HCT116 (cell line): ENCODE results near the gene GP1BB. TPM values are rescaled to one million over a fixed set of nuclear protein-coding genes. Genes with fewer than 3 reads are reported as not detected.

Experiments used
- ATAC-seq: fragments of 200-7000 bp; cut with Tn5 transposase; 2 replicates; pipeline ENCODE4 v1.9.1; 2020; ENCODE audit warnings: mild to moderate bottlenecking, moderate library complexity
- BruUV-seq: library from RNA; stranded (reverse); fragments of 400-500 nt; replicated peaks from 2 replicates; lab custom pipeline; 2021; lab: Mats Ljungman, UMichigan
- CTCF ChIA-PET: fragments of 300-600 bp; sonication (Branson Sonifier 250); formaldehyde crosslinking; loops from one replicate; lab custom pipeline; 2021; ENCODE audit warnings: antibody characterized with exemption; lab: Charles Lee
- POLR2A ChIA-PET: fragments of 300-600, 350-600 bp; sonication (Branson Sonifier 250); formaldehyde crosslinking; loops from one replicate; lab custom pipeline; 2021; ENCODE audit warnings: antibody characterized with exemption; lab: Charles Lee
- RAD21 ChIA-PET, 2 experiments: fragments of 300-600 bp; sonication (Branson Sonifier 250); formaldehyde crosslinking; loops; one replicate each; lab custom pipeline; 2023; ENCODE audit warnings: low total read pairs in 2 of 2; ENCODE audit not compliant: uncharacterized antibody in 2 of 2, unreplicated experiment in 2 of 2, low non-redundant PET in 1 of 2; lab: Charles Lee
- DNase-seq: peaks from one replicate; pipeline ENCODE4 v3.0.0-alpha.2; 2010; ENCODE audit warnings: low read depth, low spot score
- H2AFZ ChIP-seq: fragments of 200-600 bp; shearing (Covaris generic), sonication (generic); 2 replicates; pipeline ENCODE4 v1.6.1; 2017; ENCODE audit warnings: low read depth, mixed run types, mixed read lengths, antibody characterized with exemption, low read length; ENCODE audit not compliant: poor library complexity, severe bottlenecking
- H3K27ac ChIP-seq: 2 replicates; pipeline ENCODE4 v1.5.1; 2012; ENCODE audit warnings: low read depth, low read length
- H3K27me3 ChIP-seq: fragments of 200-600 bp; sonication (generic); 2 replicates; pipeline ENCODE4 v1.6.1; 2016; ENCODE audit warnings: mixed run types, low read length, mixed read lengths; ENCODE audit not compliant: insufficient read depth
- H3K36me3 ChIP-seq, 2 experiments: fragments of 200-500 bp in 1 of 2; fragments of 200-600 bp in 1 of 2; sonication (Bioruptor generic) in 1 of 2; sonication (generic) in 1 of 2; 2 replicates each; pipeline versions ENCODE4 v1.5.1 to v1.6.1; 2014 to 2016; ENCODE audit warnings: low read length in 2 of 2, inconsistent platforms in 1 of 2, mixed read lengths in 1 of 2, mixed run types in 1 of 2; ENCODE audit not compliant: insufficient read depth in 2 of 2, control insufficient read depth in 1 of 2
- H3K4me1 ChIP-seq, 2 experiments: fragments of 200-600 bp in 1 of 2; sonication (generic) in 1 of 2; 2 replicates each; pipeline versions ENCODE4 v1.5.1 to v1.6.1; 2012 to 2017; ENCODE audit warnings: low read length in 2 of 2, inconsistent platforms in 1 of 2, mild to moderate bottlenecking in 1 of 2, mixed read lengths in 1 of 2, mixed run types in 1 of 2, moderate library complexity in 1 of 2; ENCODE audit not compliant: insufficient read depth in 2 of 2, control insufficient read depth in 1 of 2
- H3K4me2 ChIP-seq: fragments of 200-600 bp; sonication (generic); 2 replicates; pipeline ENCODE4 v1.6.1; 2017; ENCODE audit warnings: mixed run types, low read length, mixed read lengths
- H3K4me3 ChIP-seq, 2 experiments: fragments of 200-600 bp in 1 of 2; sonication (generic) in 1 of 2; replicated peaks in 1 of 2; 2 replicates each; pipeline ENCODE4 v1.5.1; 2011 to 2016; ENCODE audit warnings: low read length in 2 of 2, control low read depth in 1 of 2, low read depth in 1 of 2, mild to moderate bottlenecking in 1 of 2, mixed read lengths in 1 of 2, mixed run types in 1 of 2
- H3K79me2 ChIP-seq: fragments of 200-600 bp; sonication (generic); 2 replicates; pipeline ENCODE4 v1.6.1; 2017; ENCODE audit warnings: mild to moderate bottlenecking, mixed run types, low read length, moderate library complexity, mixed read lengths; ENCODE audit not compliant: insufficient read depth
- H3K9ac ChIP-seq: fragments of 200-600 bp; sonication (generic); 2 replicates; pipeline ENCODE4 v1.6.1; 2016; ENCODE audit warnings: low read length, mixed read lengths
- H3K9me2 ChIP-seq: fragments of 200-600 bp; sonication (generic), shearing (Covaris generic); 2 replicates; pipeline ENCODE4 v1.6.1; 2017; ENCODE audit warnings: mixed run types, mild to moderate bottlenecking, moderate library complexity; ENCODE audit not compliant: insufficient read depth
- H3K9me3 ChIP-seq, 2 experiments: fragments of 200-500 bp in 1 of 2; fragments of 200-600 bp in 1 of 2; sonication (Bioruptor generic) in 1 of 2; sonication (generic) in 1 of 2; 2 replicates each; pipeline ENCODE4 v1.6.1; 2014 to 2017; ENCODE audit warnings: low read length in 2 of 2, mixed read lengths in 2 of 2, inconsistent platforms in 1 of 2, low read depth in 1 of 2, mild to moderate bottlenecking in 1 of 2, mixed run types in 1 of 2, moderate library complexity in 1 of 2; ENCODE audit not compliant: control insufficient read depth in 1 of 2, insufficient read depth in 1 of 2
- H4K20me1 ChIP-seq: fragments of 200-600 bp; sonication (generic), shearing (Covaris generic); 2 replicates; pipeline ENCODE4 v1.6.1; 2017; ENCODE audit warnings: mixed run types, mild to moderate bottlenecking, moderate library complexity; ENCODE audit not compliant: insufficient read depth
- CBX3 ChIP-seq: IDR thresholded peaks from 2 replicates; pipeline ENCODE4 v1.6.1; 2012; ENCODE audit warnings: low read depth
- CEBPB ChIP-seq: IDR thresholded peaks from 2 replicates; pipeline ENCODE4 v1.6.1; 2012; ENCODE audit warnings: low read depth
- EGR1 ChIP-seq: IDR thresholded peaks from 2 replicates; pipeline ENCODE4 v1.6.1; 2012; ENCODE audit warnings: low read depth
- ELF1 ChIP-seq: IDR thresholded peaks from 2 replicates; pipeline ENCODE4 v1.6.1; 2012; ENCODE audit warnings: low read depth, borderline replicate concordance
- EZH2 ChIP-seq: fragments of 200-600 bp; sonication (generic); IDR thresholded peaks from 2 replicates; pipeline ENCODE4 v1.6.1; 2017; ENCODE audit warnings: antibody characterized with exemption, mixed run types
- EZH2phosphoT487 ChIP-seq: fragments of 200-600 bp; IDR thresholded peaks from 2 replicates; pipeline ENCODE4 v1.6.1; 2018; ENCODE audit warnings: antibody characterized with exemption, borderline replicate concordance
- FOSL1 ChIP-seq: IDR thresholded peaks from 2 replicates; pipeline ENCODE4 v1.6.1; 2012; ENCODE audit warnings: low read depth
- JUND ChIP-seq: IDR thresholded peaks from 2 replicates; pipeline ENCODE4 v1.6.1; 2012
- POLR2A ChIP-seq: IDR thresholded peaks from 2 replicates; pipeline ENCODE4 v1.7.0; 2011; ENCODE audit warnings: borderline replicate concordance; ENCODE audit not compliant: insufficient read depth, insufficient read length; ENCODE audit errors: extremely low read depth
- POLR2AphosphoS5 ChIP-seq: IDR thresholded peaks from 2 replicates; pipeline ENCODE4 v1.6.1; 2011; ENCODE audit warnings: mild to moderate bottlenecking, low read depth, low read length, moderate library complexity
- RAD21 ChIP-seq: IDR thresholded peaks from 2 replicates; pipeline ENCODE4 v1.6.1; 2012; ENCODE audit warnings: low read depth, mild to moderate bottlenecking
- SIN3A ChIP-seq: IDR thresholded peaks from 2 replicates; pipeline ENCODE4 v1.6.1; 2012; ENCODE audit warnings: low read depth
- SP1 ChIP-seq: IDR thresholded peaks from 2 replicates; pipeline ENCODE4 v1.6.1; 2012; ENCODE audit warnings: low read depth
- SRF ChIP-seq: IDR thresholded peaks from 2 replicates; pipeline ENCODE4 v1.6.1; 2012; ENCODE audit warnings: low read depth
- TCF7L2 ChIP-seq: IDR thresholded peaks from 2 replicates; pipeline ENCODE4 v1.7.0; 2011; ENCODE audit warnings: borderline replicate concordance, inconsistent platforms; ENCODE audit not compliant: insufficient read depth, insufficient read length; ENCODE audit errors: extremely low read depth
- YY1 ChIP-seq: IDR thresholded peaks from 2 replicates; pipeline ENCODE4 v1.6.1; 2011; ENCODE audit warnings: low read length, low read depth, moderate library complexity, mild to moderate bottlenecking; ENCODE audit not compliant: insufficient replicate concordance; ENCODE audit errors: extremely low read depth
- ZFX ChIP-seq: fragments of 450-650 bp; IDR thresholded peaks from 2 replicates; pipeline ENCODE4 v1.6.1; 2017
- ZNF274 ChIP-seq: fragments of 200-500 bp; sonication (Bioruptor generic); IDR thresholded peaks from 2 replicates; pipeline ENCODE4 v1.6.1; 2014; ENCODE audit warnings: mild to moderate bottlenecking, low read depth, low read length, inconsistent platforms
- intact Hi-C: fragments of 100-400 bp; cut with micrococcal nuclease; formaldehyde crosslinking; loops from 2 replicates; pipeline ENCODE4 v1.10.0; 2022
- total RNA-seq: library from RNA; stranded (reverse); gene quantifications from one replicate; pipeline ENCODE4 v1.2.1, GENCODE V29; 2021; ENCODE audit not compliant: unreplicated experiment
- TF ChIP-seq, protein P1 (sequence below), 3 experiments: fragments of 200-600 bp in 1 of 3; sonication (generic) in 1 of 3; IDR thresholded peaks in 2 of 3; conservative IDR thresholded peaks in 1 of 3; 2 replicates each; pipeline ENCODE4 v1.5.1; 2012 to 2017; ENCODE audit warnings: low read depth in 2 of 3, low read length in 2 of 3, antibody characterized with exemption in 1 of 3, borderline replicate concordance in 1 of 3, control low read depth in 1 of 3, mild to moderate bottlenecking in 1 of 3, mixed read lengths in 1 of 3, mixed run types in 1 of 3, moderate library complexity in 1 of 3; ENCODE audit not compliant: insufficient read depth in 1 of 3
- TF ChIP-seq, protein P2 (sequence below): IDR thresholded peaks from 2 replicates; pipeline ENCODE4 v1.6.1; 2012
- TF ChIP-seq, protein P3 (sequence below): IDR thresholded peaks from 2 replicates; pipeline ENCODE4 v1.6.1; 2012
- TF ChIP-seq, protein P4 (sequence below): IDR thresholded peaks from 2 replicates; pipeline ENCODE4 v1.6.1; 2012; ENCODE audit warnings: low read depth

The GP1BB gene
- total RNA-seq, 1 experiment from 2014 or later, result 4.8 TPM

DNA sequence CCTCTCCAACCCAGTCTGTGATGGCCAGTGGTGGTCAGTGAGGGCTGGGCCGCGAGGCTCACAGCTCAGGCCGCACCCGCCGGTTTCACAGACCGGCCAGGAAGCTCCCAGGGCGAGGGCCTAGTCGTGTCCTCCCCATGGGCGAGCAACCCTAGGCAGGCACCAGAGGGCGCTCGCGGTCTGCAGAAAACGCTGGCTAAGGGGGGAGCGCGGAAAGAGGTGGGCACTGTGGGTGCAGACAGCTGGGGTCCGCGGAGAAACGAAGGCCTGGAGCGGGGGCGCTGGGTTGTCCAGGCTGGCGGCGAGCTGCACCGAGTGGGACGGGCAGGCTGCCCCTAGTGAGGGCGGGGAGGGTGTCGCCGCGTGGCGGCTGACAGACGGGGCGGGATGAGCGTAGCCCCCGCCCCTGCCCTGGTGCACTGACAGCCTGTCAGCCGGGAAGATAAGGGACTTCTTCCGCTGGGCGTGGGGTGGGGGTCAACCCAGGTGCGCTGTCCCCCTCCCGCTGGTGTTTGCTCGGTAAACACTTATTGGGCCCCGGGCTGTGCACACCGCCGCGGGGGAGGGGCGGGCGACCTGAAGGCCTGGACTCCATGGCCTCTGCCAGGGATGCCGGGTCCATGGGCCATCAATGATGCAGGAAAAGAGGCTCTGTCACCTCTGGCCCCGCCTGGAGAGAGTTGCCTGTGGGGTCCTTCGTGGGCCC is 7.5 kb downstream of the GP1BB start:
- no TSS peak for BruUV-seq
- Histone ChIP-seq H3K79me2 (no peaks in the 10 kb centered on the region), H4K20me1 (no peaks in the 10 kb centered on the region), H3K36me3 (no peaks in the 10 kb centered on the region), H3K27ac (no peak overlapping the region; the same call in 1 of the 2 replicates), H3K27me3 (no peaks in the 10 kb centered on the region), H3K9me2 (no peaks in the 10 kb centered on the region), H3K4me1 (peaks cover 0 to 12% of the 10 kb centered on the region in 2 experiments; a peak in 2 of 4 replicates), H3K4me2 (peak overlapping the region; percentile 88), H3K9ac (peak overlapping the region; percentile 34; the same call in 1 of the 2 replicates), H2AFZ (peak overlapping the region; percentile 96), H3K4me3 (peak overlapping the region; percentile 20 to 45; a peak in 3 of 4 replicates), H3K9me3 (no peaks in the 10 kb centered on the region)
- intact Hi-C loops, result loop anchor here (1.0 to 2.0 kb wide), 3 partner anchors 26 to 228 kb away; no protein-coding TSS in a partner anchor
- ATAC-seq (peak; percentile 96), DNase-seq (peak; percentile 50)
- RAD21 ChIA-PET, result interaction anchor here (0.5 to 2.3 kb wide), 19 partner anchors 25 to 251 kb away, joined by 3 to 43 read pairs (median 5); partner anchors contain the start of gene CDC45 (in 1 of the 2)
- POLR2A ChIA-PET, result interaction anchor here (0.6 to 1.6 kb wide), 2 partner anchors 180 to 845 kb away, joined by 3 to 8 read pairs; no protein-coding TSS in a partner anchor
- CTCF ChIA-PET, result interaction anchor here (0.6 to 3.9 kb wide), 29 partner anchors 10 to 431 kb away, joined by 3 to 123 read pairs (median 5); no protein-coding TSS in a partner anchor
- TF ChIP-seq ELF1 (no peak), EZH2 (no peak), ZNF274 (no peak), POLR2AphosphoS5 (no peak), CEBPB (no peak), FOSL1 (no peak), SIN3A (no peak), JUND (no peak), SRF (no peak), RAD21 (peak; percentile 98), ZFX (peak; percentile 70; the same call in 1 of the 2 replicates), TCF7L2 (no peak), YY1 (peak; percentile 6), CBX3 (no peak), EZH2phosphoT487 (no peak), SP1 (no peak), POLR2A (no peak), EGR1 (no peak)
- TF ChIP-seq, protein P1, sequence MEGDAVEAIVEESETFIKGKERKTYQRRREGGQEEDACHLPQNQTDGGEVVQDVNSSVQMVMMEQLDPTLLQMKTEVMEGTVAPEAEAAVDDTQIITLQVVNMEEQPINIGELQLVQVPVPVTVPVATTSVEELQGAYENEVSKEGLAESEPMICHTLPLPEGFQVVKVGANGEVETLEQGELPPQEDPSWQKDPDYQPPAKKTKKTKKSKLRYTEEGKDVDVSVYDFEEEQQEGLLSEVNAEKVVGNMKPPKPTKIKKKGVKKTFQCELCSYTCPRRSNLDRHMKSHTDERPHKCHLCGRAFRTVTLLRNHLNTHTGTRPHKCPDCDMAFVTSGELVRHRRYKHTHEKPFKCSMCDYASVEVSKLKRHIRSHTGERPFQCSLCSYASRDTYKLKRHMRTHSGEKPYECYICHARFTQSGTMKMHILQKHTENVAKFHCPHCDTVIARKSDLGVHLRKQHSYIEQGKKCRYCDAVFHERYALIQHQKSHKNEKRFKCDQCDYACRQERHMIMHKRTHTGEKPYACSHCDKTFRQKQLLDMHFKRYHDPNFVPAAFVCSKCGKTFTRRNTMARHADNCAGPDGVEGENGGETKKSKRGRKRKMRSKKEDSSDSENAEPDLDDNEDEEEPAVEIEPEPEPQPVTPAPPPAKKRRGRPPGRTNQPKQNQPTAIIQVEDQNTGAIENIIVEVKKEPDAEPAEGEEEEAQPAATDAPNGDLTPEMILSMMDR (IDR thresholded peaks at IDR 0.05 in 2 of 3, conservative IDR thresholded peaks at IDR 0.05 in 1 of 3; ENCODE audit: borderline replicate concordance in 1 of 3, insufficient read depth in 1 of 3, low read depth in 2 of 3, low read length in 2 of 3), result peak; percentile 89 to 93 (median 92)
- TF ChIP-seq, protein P2, sequence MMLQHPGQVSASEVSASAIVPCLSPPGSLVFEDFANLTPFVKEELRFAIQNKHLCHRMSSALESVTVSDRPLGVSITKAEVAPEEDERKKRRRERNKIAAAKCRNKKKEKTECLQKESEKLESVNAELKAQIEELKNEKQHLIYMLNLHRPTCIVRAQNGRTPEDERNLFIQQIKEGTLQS, result no peak
- TF ChIP-seq, protein P3, sequence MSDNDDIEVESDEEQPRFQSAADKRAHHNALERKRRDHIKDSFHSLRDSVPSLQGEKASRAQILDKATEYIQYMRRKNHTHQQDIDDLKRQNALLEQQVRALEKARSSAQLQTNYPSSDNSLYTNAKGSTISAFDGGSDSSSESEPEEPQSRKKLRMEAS, result no peak
- TF ChIP-seq, protein P4, sequence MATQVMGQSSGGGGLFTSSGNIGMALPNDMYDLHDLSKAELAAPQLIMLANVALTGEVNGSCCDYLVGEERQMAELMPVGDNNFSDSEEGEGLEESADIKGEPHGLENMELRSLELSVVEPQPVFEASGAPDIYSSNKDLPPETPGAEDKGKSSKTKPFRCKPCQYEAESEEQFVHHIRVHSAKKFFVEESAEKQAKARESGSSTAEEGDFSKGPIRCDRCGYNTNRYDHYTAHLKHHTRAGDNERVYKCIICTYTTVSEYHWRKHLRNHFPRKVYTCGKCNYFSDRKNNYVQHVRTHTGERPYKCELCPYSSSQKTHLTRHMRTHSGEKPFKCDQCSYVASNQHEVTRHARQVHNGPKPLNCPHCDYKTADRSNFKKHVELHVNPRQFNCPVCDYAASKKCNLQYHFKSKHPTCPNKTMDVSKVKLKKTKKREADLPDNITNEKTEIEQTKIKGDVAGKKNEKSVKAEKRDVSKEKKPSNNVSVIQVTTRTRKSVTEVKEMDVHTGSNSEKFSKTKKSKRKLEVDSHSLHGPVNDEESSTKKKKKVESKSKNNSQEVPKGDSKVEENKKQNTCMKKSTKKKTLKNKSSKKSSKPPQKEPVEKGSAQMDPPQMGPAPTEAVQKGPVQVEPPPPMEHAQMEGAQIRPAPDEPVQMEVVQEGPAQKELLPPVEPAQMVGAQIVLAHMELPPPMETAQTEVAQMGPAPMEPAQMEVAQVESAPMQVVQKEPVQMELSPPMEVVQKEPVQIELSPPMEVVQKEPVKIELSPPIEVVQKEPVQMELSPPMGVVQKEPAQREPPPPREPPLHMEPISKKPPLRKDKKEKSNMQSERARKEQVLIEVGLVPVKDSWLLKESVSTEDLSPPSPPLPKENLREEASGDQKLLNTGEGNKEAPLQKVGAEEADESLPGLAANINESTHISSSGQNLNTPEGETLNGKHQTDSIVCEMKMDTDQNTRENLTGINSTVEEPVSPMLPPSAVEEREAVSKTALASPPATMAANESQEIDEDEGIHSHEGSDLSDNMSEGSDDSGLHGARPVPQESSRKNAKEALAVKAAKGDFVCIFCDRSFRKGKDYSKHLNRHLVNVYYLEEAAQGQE, result no peak
